ENCODE measurements around the gene RAB19.

DNA sequence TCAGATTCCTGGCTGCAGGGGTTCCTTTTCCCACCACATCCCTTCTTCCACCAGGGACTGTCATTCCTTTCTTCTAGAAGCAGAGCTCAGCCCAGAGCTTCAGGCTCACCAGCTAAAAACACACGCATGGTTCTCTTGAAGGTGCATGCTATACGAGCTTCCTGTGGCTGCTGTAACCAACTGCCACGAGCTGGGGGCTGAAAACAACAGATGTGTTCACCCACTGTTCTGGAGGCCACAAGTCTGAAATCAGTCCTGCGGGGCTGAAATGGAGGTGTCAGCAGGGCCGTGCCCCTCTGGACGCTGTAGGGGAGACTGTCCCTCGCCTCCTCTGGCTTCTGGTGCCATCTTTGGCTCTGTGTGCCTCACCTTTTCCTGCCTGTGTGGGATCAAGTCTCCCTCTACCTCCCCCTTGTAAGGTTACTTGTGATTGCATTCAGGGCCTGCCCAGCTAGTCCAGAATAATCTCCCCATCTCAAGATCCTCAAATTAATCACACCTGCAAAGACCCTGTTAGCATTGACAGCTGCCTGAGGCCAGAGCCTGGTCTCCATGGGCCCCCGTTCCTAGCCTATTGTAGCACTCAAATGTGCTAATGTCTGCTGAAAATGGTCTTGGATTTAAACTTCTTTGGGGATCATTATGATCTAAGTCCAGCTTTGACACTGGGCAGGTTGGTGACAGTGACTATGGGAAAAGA is 13.7 kb downstream of the RAB19 start:
- TF ChIP-seq, protein P1, sequence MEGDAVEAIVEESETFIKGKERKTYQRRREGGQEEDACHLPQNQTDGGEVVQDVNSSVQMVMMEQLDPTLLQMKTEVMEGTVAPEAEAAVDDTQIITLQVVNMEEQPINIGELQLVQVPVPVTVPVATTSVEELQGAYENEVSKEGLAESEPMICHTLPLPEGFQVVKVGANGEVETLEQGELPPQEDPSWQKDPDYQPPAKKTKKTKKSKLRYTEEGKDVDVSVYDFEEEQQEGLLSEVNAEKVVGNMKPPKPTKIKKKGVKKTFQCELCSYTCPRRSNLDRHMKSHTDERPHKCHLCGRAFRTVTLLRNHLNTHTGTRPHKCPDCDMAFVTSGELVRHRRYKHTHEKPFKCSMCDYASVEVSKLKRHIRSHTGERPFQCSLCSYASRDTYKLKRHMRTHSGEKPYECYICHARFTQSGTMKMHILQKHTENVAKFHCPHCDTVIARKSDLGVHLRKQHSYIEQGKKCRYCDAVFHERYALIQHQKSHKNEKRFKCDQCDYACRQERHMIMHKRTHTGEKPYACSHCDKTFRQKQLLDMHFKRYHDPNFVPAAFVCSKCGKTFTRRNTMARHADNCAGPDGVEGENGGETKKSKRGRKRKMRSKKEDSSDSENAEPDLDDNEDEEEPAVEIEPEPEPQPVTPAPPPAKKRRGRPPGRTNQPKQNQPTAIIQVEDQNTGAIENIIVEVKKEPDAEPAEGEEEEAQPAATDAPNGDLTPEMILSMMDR (IDR thresholded peaks at IDR 0.05) = no peak
- TF ChIP-seq EZH2 (IDR thresholded peaks at IDR 0.05) (no peak), EZH2phosphoT487 (IDR thresholded peaks at IDR 0.05) (no peak)
